ENCODE results near the gene PAQR8. TPM values are rescaled to one million over a fixed set of nuclear protein-coding genes. Genes with fewer than 3 reads are reported as not detected.
"Not testable (repeated sequence)": the region's sequence is repeated elsewhere in the genome, so short reads cannot be mapped to it uniquely, and the experiment has no call there.

Gene PAQR8
- total RNA-seq, 1 experiment from 2014 or later: 0.89 TPM

DNA sequence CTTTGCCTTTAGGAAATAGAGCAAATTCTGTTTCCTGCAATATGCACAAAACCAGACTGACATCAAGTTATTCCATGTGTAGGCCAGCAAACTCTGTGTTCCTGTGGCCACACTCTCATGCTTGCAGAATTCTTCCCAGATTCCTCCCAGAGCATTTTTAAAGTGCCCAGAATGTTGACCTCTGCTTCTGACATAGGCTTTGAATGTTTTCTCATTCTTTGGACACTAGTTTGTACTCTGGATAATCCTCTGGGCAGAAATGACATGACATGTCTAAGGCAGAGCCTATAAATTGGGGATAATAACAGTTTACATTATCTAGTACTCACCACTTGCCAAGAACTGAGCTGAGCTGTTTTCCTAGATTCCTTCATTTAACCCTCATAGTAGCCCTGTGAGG, 49.0 kb downstream of the PAQR8 start:
- no peak for DNase-seq (ENCODE audit: low spot score)

DNA sequence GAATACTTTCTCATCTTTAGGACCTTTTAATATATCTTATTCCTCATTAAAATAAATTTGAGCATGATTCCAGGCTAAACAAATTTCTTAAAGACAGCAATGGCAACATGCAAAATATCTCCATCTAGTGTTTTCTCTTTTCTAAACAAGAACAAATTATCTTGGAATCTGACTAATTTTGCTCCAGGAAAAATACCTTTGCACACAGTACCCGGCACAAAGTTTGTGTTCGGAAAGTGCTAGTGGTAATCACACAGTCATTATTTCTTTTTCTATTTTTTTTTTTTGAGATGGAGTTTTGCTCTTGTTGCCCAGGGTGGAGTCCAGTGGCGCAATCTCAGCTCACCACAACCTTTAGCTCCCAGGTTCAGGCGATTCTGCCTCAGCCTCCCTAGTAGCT, 50.0 kb downstream of the PAQR8 start:
- DNase-seq (ENCODE audit: low spot score): no peak

DNA sequence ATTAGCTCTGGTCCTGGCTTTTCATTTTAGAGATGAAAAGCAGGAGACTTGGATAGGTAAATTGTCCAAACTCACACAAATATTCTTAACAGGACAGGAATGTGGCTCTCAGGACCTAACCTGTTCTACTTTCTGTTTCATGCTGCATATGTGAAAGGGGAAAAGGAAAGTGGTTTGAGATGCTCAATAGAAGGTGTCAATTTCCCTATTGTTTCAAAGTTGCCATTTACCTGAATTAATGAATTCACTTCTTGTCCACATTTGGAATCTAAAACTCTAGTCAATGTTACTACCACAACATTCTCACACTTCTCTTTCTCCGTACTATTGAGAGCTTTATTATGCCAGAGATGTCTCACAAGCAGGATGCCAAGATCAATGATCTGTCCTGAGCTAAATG, 53.4 kb downstream of the PAQR8 start:
- no peak for DNase-seq (ENCODE audit: low spot score)

DNA sequence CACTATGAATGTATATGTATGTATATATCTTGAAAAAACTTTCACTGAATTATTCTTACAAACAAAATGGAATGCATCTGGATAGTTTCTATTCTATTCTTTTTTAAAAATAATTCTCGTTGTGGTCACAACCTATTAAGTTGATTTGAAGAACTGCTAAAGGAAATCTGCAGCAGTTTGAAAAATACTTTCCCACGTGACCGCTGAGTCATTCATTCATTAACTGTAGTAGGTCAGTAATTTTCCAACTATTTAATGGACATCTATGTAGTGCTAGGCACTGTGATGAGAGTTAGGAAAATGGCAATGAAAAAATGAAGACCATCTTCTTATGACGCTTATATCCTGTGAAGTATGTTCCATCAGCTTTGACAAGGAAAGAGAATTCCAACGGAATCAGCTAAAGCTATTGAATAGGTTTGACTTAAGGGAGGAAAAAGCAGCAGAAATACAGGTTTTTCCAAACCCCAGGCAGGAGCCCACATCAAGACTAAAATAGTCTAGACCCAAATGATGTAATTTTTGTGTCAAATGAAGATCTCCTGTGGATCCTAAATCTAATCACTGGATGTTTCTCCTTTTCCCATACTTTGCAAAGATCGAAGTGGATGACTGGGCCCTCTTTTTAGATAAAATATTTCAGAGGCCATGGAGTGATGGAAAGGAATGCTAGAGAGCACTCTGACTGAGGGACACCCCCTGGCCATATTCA, 54.1 kb downstream of the PAQR8 start:
- peak; percentile 25 for DNase-seq (ENCODE audit: low spot score)

DNA sequence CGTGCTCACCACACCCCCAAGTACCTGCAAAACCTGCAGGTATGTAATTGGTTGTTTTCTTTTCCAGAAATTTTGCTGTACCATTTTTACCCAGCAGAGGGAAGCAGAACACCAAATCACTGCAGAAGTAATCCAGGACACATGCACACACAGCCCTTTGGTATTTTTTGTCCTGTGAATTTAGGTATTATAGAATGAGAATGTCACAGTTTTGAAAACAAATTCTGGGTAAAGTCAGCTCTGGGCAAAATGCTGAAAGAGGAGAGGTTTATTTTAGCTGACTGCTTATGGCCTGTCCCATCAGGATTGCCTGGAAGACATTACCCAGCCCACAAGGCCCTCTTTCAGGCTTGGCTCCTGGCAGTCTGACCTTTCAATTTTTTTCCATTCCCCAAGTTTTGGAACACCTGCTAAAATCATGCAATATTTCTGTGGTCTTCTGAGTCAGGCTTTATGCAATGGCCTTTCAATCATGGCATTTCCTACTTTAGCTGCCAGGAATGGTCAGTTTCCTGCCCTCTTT, 54.7 kb downstream of the PAQR8 start:
- DNase-seq (ENCODE audit: low spot score): peak; percentile 90

DNA sequence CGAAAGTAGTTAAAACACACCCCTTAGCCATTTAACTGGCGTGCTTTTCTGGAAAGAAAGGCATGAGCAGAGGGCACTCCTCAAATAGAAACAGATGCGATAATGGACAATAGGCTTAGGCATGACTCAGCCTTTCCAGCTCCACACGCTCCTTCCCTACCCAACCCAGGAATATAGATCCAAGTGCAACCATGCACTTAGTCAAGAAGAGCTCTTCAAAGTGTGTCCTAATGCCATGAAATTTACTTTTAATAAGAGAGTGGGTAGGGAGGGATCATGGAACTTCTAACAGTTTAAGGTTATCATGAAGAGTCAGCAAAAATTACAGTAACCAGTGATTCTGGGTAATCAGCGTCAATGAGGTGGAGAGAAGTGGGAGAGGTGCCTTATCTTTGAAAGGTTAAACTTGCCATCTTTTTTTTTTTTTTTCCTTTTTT, 55.7 kb downstream of the PAQR8 start:
- peak; percentile 38 for DNase-seq (ENCODE audit: low spot score)

DNA sequence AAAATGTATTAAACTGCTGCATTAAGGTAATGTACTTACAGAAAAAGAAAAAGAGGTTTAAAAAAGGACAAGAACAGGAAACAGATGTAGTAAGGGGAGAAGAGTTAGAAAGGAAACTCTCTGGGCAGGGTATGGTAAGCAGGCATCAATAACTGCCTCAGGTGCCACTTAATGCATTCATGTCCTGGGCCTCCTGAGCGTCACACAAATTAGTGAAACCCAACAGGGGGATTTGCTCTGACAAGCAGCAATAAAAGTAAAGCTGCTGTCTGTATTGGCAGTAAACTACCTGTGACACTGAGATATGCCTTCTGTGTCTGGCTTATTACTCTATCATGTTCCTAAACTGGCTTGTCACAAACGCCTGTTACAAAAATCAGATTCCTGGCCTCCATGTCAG, 56.7 kb downstream of the PAQR8 start:
- no peak for DNase-seq (ENCODE audit: low spot score)

DNA sequence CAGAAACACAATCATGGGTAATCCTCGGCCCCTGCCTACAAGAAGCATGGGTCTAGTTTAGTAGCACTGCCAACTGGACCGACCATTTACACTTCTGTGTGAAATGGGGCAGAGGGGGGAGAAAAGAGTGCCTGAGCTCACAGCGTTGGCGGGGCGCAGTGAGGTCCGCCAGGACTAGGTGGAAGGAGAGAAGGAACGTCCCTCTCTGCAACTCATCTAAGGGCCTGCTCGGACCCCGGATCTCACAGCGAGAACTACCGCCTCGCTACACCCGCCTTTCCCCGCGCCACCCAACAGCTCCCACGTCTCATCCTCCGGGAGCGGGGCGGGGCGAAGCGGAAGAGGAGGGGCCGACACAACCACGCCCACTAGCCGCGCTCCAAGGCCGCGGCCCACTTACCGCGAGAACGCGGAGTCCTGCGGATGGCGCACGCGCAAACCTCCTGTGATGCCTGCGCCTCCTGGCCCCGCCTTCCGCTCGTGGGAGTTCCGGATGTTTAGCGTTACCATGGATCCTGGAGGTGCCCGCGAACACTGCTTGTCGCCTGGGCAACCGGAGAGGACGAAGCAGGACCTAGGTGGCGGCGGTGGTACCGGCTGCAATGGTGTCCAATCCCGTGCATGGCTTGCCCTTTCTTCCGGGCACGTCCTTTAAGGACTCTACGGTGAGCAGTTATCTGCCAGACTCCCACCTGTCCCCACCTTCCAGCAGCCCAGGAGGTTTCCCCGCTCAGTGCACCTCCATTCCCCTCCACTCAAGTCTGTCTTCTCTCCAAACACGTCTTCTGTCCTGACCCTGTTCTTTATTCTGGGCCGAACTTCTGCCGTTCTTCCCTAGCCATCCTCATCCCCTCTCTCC, 58.1 kb downstream of the PAQR8 start, which contains the start of gene EFHC1:
Gene EFHC1 (plus strand): TSS at position 534 of the 859 bp plus-strand sequence. CDS start 69 bp downstream, at position 603.
- DNase-seq (ENCODE audit: low spot score): peak; percentile 98

DNA sequence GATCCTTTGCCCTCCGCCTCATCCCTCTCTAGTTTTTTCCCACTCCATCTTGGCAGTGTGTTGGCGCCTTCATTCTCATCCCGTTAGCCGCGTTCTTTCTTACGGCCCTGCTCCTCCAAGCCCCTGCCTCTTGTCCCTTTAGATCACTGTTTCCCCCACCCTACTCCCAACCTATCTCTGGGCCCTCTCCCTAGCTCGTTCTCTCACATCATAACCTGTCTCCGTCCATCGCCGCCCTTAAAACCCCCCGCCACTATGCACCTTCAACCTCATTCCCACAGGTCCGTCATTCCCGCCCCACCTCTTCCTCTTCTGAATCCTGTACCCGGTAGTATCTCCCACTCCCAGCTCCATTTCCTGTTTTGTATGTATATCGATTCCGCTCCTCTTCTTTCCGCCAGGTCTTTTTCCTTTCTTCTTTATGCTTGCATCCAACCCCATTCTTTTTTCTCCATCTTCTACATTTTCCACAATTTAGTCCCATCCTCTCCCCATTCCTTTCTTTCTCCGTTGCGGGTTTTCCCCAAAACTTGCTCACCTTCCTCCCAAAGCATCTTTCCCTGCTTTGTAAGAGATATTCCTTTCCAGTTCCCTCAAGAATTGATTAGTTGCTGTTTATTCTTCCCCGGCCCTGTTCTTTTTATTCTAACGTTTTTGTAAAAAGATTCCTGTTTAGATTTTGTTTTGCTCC, 58.9 kb downstream of the PAQR8 start:
- DNase-seq (ENCODE audit: low spot score): peak; percentile 78

DNA sequence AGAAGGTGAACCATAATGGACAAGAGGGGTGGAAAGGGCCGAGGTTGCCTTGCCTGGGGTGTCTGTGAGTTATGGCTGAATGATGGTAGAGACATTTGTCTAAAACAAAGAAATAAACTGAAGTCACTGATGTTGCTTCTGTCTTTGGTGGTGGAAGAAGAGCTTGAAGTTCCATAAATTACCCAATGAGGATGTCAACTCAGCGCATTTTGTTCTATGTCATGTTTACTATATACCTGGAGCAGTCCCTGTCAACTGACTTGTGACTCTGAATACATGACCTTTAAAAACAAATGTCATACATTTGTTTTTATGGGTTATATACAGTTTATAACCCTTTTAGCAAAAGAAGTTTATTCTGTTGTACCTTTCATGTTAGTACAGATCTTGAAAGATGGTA, 60.2 kb downstream of the PAQR8 start:
- no peak for DNase-seq (ENCODE audit: low spot score)

DNA sequence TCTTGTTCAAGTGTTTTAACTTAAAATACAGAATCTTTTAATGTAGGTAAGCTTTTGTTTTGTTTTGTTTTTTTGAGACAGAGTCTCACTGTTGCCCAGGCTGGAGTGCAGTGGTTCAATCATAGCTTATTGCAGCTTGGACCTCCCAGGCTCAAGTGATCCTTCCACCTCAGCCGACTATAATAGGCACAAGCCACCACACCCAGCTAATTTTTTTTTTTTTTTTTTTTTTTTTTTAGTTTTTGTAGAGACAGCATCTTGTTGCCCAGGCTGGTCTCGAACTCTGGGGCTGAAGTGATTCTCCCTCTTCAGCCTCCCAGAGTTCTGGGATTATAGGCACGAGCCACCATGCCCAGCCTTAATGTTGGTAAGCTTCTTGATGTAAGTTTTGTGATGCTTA, 61.5 kb downstream of the PAQR8 start:
- no peak for DNase-seq (ENCODE audit: low spot score)

DNA sequence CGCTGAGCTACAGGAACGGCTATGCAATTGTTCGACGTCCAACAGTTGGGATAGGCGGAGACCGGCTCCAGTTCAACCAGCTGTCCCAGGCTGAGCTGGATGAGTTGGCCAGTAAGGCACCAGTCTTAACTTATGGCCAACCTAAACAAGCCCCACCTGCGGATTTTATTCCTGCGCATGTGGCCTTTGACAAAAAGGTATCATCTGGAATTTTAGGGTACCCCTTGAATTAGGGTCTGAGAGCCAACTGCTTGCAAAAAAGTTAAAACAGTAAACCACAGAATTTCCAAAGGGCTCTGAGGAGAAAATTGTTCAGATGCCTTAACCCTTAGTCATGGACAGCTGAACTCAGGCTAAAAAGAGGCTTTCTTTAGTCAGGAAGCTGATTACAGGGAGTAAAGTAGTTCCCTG, 62.0 kb downstream of the PAQR8 start:
- no peak for DNase-seq (ENCODE audit: low spot score)

DNA sequence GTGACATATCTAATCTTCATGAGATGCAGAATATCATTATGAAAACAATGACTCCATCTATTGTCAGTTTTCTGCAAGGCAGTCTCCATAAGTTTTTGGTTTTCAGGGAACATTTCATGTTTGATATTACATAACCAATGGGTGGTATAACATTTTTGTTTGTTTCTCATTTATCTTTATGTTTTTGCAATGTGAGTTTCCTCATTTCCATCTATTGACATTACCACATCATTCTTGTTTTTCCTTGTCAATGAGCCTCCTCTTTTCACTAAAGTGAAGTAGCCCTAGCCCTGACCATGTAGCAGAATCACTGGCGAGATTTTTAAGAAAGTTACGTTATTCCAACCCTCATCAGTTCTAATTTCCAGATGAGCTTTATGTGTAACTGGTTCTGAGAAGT, 62.6 kb downstream of the PAQR8 start:
- no peak for DNase-seq (ENCODE audit: low spot score)

DNA sequence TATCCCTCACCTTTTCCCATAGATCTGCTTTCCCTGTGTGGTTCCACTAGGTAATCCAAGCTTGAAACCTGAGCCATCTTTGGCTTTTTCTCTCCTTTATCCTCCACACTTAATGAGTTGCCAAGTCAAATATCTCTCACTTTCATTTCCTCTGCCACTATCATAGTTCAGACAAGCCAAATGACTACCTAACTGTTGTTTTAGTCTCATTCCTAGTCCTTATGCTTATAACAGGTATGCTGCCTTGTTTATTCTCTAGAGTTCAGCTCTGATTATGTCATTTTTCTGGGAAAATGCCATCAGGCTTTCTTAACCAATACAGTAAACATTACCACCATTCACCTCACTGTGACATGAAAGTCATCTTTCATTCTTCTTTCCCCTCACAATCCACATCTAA, 64.7 kb downstream of the PAQR8 start:
- DNase-seq (ENCODE audit: low spot score): no peak

DNA sequence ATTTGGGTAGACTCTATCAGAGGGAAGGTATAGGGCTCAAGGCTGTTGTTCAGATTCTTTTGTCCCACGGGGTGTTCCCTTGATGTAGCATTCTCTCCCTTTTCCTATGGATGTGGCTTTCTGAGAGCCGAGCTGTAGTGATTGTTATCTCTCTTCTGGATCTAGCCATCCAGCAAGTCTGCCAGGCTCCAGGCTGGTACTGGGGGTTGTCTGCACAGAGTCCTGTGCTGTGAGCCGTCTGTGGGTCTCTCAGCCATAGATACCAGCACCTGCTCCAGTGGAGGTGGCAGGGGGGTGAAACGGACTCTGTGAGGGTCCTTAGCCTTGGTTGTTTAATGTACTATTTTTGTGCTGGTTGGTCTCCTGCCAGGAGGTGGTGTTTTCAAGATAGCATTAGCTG, 71.3 kb downstream of the PAQR8 start:
- DNase-seq (ENCODE audit: low spot score): not testable (repeated sequence)

DNA sequence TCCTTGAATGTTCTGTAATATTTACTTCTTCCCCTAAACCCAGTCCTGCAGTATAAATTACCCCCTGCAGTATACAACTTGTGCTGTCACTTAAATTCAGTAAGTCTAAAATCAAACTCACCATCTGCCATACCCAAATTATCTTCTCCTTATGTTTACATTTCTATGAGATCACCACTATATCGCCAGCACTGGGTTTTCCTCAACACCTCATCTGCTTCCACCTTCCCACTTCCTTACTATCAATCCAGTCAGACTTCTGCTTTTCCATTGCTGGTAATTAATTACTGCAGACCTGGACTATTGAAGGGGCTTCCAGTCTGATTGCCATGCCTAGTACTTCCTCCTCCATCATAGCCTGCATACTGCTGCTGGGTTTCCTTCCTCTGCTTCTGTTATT, 73.4 kb downstream of the PAQR8 start:
- DNase-seq (ENCODE audit: low spot score): no peak

DNA sequence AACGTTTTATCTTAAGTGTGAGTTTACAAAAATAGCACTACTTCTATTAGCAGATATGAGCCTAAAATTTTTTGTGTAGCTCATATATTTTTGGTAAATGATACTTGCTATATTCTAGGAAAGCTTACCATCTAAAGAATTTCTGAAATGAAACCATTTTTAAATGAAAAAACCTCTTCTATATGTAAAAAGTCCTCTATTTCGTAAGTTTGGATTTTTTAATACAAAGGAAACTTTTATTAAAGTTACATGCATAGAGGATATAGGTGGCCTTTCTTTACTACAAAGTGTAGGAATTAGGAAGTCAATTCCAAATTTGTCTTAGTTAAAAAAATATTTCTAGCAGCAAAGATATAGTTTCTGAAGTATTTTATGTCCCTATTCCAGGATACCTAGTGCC, 77.0 kb downstream of the PAQR8 start:
- no peak for DNase-seq (ENCODE audit: low spot score)

DNA sequence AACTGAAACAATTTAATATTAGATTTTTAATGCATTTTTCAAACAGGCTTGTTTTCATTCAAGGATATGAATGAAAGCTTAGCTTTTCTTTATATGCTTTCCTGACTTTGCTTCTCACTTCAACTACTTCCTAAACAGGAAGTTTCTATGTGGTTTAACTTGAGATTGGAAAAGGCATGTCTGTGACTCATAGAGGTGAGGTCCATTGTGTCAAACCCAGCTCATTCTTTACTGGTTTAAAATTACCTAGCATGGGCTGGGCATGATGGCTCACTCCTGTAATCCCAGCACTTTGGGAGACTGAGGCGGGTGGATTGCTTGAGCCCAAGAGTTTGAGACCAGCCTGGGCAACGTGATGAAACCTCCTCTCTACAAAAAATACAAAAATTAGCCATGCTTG, 92.6 kb downstream of the PAQR8 start:
- peak; percentile 15 for DNase-seq (ENCODE audit: low spot score)

DNA sequence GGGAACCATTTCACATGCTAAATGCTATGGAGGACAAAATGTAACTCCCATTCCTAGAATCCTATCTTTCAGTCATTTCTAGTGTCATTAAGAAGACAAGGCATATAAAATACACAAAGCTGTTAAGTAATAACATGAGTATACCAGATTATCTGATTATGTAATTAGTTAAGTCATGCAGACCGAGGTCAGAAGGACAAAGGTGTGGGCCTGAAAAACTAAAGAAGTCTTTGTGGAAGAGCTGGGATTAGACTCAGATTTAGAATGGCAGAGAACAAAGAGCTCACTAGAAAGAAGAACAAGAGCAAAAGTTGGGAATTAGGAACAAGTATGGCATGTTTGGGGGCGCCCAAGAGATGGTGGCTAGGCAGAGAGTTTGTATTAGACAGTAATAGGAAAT, 95.1 kb downstream of the PAQR8 start:
- DNase-seq (ENCODE audit: low spot score): no peak
